Loucy (cell line): ENCODE results near the gene ZNF527.
"Not testable (repeated sequence)": the region's sequence is repeated elsewhere in the genome, so short reads cannot be mapped to it uniquely, and the experiment has no call there.

Source experiments
- H2AFZ ChIP-seq: fragments of 200-600 bp; sonication (generic); 2 replicates; pipeline ENCODE4 v1.6.0; 2016; ENCODE audit warnings: antibody characterized with exemption, mild to moderate bottlenecking, low read length, moderate library complexity
- H3F3A ChIP-seq: fragments of 200-600 bp; 2 replicates; pipeline ENCODE4 v1.6.0; 2016; ENCODE audit warnings: antibody characterized with exemption, low read depth, mild to moderate bottlenecking
- H3K27me3 ChIP-seq: fragments of 200-600 bp; sonication (generic); 2 replicates; pipeline ENCODE4 v1.6.1; 2014; ENCODE audit warnings: low read length, mild to moderate bottlenecking; ENCODE audit not compliant: insufficient read depth, poor library complexity, severe bottlenecking
- H3K36me3 ChIP-seq: fragments of 200-600 bp; sonication (generic); 2 replicates; pipeline ENCODE4 v1.6.1; 2016; ENCODE audit warnings: low read length; ENCODE audit not compliant: insufficient read depth
- H3K4me1 ChIP-seq: fragments of 200-600 bp; sonication (generic); 2 replicates; pipeline ENCODE4 v1.5.1; 2014; ENCODE audit warnings: low read length, mild to moderate bottlenecking; ENCODE audit not compliant: insufficient read depth, poor library complexity, severe bottlenecking
- H3K4me2 ChIP-seq: fragments of 200-600 bp; sonication (generic); 2 replicates; pipeline ENCODE4 v1.6.0; 2014; ENCODE audit warnings: antibody characterized with exemption, low read length, low read depth, mild to moderate bottlenecking; ENCODE audit not compliant: poor library complexity, severe bottlenecking
- H3K4me3 ChIP-seq: fragments of 200-600 bp; sonication (generic); 2 replicates; pipeline ENCODE4 v1.5.1; 2014; ENCODE audit warnings: low read length, mild to moderate bottlenecking, mixed read lengths; ENCODE audit not compliant: poor library complexity, severe bottlenecking
- H3K79me2 ChIP-seq: fragments of 200-600 bp; sonication (generic); 2 replicates; pipeline ENCODE4 v1.6.1; 2014; ENCODE audit warnings: low read length; ENCODE audit not compliant: insufficient read depth
- H3K9ac ChIP-seq: fragments of 200-600 bp; sonication (generic); 2 replicates; pipeline ENCODE4 v1.6.0; 2014; ENCODE audit warnings: mild to moderate bottlenecking, low read depth, low read length, moderate library complexity; ENCODE audit not compliant: poor library complexity, severe bottlenecking
- H3K9me2 ChIP-seq: fragments of 200-600 bp; sonication (generic); replicated peaks from 2 replicates; pipeline ENCODE4 v1.6.1; 2016; ENCODE audit warnings: low read depth, low read length, mixed read lengths
- H3K9me3 ChIP-seq: fragments of 200-600 bp; sonication (generic); 2 replicates; pipeline ENCODE4 v1.6.1; 2014; ENCODE audit warnings: mild to moderate bottlenecking, antibody characterized with exemption, low read length, low read depth; ENCODE audit not compliant: insufficient read depth
- H4K20me1 ChIP-seq: fragments of 200-600 bp; sonication (generic); 2 replicates; pipeline ENCODE4 v1.6.0; 2014; ENCODE audit warnings: antibody characterized with exemption, low read length, mild to moderate bottlenecking; ENCODE audit not compliant: insufficient read depth, poor library complexity, severe bottlenecking
- EZH2phosphoT487 ChIP-seq: fragments of 200-600 bp; IDR thresholded peaks from 2 replicates; pipeline ENCODE4 v1.6.1; 2018; ENCODE audit warnings: antibody characterized with exemption, mild to moderate bottlenecking, moderate library complexity, borderline replicate concordance
- TF ChIP-seq, protein P1 (sequence below): fragments of 200-600 bp; sonication (generic); conservative IDR thresholded peaks from 2 replicates; pipeline ENCODE4 v1.5.1; 2014; ENCODE audit warnings: mild to moderate bottlenecking, antibody characterized with exemption, low read length

Gene ZNF527

DNA sequence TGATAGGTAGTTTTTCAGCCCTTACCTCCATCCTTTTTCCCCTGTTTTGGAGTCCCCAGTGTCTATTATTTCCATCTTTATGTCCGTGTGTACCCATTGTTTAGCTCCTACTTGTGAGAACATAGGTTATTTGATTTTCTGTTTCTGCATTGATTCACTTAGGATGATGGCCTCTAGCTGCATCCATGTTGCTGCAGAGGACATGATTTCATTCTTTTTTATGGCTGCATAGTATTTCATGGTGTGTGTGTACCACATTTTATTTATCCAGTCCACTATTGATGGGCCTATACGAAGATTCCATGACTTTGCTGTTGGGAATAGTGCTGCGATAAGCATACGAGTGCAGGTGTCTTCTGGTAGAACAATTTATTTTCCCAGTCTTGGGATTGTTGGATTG, 15.0 kb upstream of the ZNF527 start:
- TF ChIP-seq, protein P1, sequence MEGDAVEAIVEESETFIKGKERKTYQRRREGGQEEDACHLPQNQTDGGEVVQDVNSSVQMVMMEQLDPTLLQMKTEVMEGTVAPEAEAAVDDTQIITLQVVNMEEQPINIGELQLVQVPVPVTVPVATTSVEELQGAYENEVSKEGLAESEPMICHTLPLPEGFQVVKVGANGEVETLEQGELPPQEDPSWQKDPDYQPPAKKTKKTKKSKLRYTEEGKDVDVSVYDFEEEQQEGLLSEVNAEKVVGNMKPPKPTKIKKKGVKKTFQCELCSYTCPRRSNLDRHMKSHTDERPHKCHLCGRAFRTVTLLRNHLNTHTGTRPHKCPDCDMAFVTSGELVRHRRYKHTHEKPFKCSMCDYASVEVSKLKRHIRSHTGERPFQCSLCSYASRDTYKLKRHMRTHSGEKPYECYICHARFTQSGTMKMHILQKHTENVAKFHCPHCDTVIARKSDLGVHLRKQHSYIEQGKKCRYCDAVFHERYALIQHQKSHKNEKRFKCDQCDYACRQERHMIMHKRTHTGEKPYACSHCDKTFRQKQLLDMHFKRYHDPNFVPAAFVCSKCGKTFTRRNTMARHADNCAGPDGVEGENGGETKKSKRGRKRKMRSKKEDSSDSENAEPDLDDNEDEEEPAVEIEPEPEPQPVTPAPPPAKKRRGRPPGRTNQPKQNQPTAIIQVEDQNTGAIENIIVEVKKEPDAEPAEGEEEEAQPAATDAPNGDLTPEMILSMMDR = no peak
- no peak for TF ChIP-seq EZH2phosphoT487
- no peaks in the 10 kb centered on the region; the same call in 1 of the 2 replicates for H3K9me3 ChIP-seq
- no peak overlapping the region for H3K4me3 ChIP-seq
- H3K79me2 ChIP-seq = no peaks in the 10 kb centered on the region
- H2AFZ ChIP-seq = no peak overlapping the region
- no peaks in the 10 kb centered on the region for H4K20me1 ChIP-seq
- H3K36me3 ChIP-seq = peaks cover 54% of the 10 kb centered on the region
- H3F3A ChIP-seq = no peaks in the 10 kb centered on the region
- H3K27me3 ChIP-seq = no peaks in the 10 kb centered on the region
- no peaks in the 10 kb centered on the region for H3K9me2 ChIP-seq
- H3K9ac ChIP-seq = no peak overlapping the region
- no peak overlapping the region for H3K4me2 ChIP-seq
- peaks cover 4% of the 10 kb centered on the region for H3K4me1 ChIP-seq

DNA sequence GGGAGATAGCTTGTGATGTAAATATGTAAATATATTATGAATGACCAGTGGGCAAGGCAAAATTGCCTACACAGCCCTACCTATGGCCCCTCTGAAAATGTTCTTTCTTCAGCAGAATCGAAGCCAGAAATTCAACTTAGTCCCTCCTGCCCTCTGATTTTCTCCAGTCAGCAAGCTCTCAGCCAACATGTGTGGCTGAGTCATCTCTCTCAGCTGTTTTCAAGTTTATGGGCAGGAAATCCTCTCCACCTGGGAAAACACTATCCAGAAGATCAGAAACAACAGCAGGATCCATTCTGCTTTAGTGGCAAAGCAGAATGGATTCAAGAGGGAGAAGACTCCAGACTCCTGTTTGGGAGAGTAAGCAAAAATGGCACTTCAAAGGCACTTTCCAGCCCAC, 8.9 kb upstream of the ZNF527 start:
- TF ChIP-seq EZH2phosphoT487 = no peak
- TF ChIP-seq, protein P1 = no peak
- Histone ChIP-seq H3K79me2 (no peaks in the 10 kb centered on the region), H3K9ac (no peak overlapping the region), H2AFZ (no peak overlapping the region), H3F3A (no peaks in the 10 kb centered on the region), H3K9me3 (peaks cover 12% of the 10 kb centered on the region; the same call in 1 of the 2 replicates), H3K4me2 (no peak overlapping the region), H3K36me3 (peaks cover 63% of the 10 kb centered on the region), H4K20me1 (no peaks in the 10 kb centered on the region), H3K4me3 (no peak overlapping the region), H3K4me1 (no peaks in the 10 kb centered on the region), H3K9me2 (no peaks in the 10 kb centered on the region), H3K27me3 (no peaks in the 10 kb centered on the region)

DNA sequence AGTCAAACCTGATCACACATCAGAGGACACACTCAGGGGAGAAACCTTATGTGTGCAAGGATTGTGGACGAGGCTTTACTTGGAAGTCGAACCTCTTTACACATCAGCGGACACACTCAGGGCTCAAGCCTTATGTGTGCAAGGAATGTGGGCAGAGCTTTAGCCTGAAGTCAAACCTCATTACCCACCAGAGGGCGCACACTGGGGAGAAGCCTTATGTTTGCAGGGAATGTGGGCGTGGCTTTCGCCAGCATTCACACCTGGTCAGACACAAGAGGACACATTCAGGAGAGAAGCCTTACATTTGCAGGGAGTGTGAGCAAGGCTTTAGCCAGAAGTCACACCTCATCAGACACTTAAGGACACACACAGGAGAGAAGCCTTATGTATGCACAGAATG, 8.2 kb upstream of the ZNF527 start:
- Histone ChIP-seq H2AFZ (no peak overlapping the region), H3K4me1 (no peaks in the 10 kb centered on the region), H4K20me1 (no peaks in the 10 kb centered on the region), H3K27me3 (no peaks in the 10 kb centered on the region), H3K9ac (no peak overlapping the region), H3F3A (no peaks in the 10 kb centered on the region), H3K4me3 (no peak overlapping the region), H3K4me2 (no peak overlapping the region), H3K9me2 (no peaks in the 10 kb centered on the region), H3K36me3 (peaks cover 55% of the 10 kb centered on the region), H3K9me3 (peaks cover 12% of the 10 kb centered on the region; the same call in 1 of the 2 replicates), H3K79me2 (no peaks in the 10 kb centered on the region)
- no peak for TF ChIP-seq EZH2phosphoT487
- TF ChIP-seq, protein P1 = peak; percentile 56

DNA sequence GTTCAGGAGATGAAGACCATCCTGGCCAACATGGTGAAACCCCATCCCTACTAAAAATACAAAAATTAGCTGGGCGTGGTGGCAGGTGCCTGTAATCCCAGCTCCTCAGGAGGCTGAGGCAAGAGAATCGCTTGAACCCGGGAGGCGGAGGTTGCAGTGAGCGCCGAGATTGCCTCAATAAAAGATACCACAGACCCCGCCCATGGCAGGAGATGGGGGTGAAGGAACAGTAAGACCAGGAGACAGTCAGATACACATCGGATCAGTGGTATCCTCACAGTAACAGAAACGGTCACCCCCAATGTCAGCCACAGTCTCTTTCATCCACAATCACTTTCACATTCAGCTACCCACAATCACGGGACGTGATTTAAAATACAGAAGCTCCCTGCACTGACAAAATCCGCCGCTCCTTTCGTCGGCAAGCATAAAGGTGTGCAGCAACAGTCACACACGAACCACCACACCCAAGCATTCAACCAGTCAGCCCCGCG, 466 bp upstream of the ZNF527 start:
- H3K36me3 ChIP-seq, H3K9me2 ChIP-seq, H3K9me3 ChIP-seq, H3K27me3 ChIP-seq, H3F3A ChIP-seq, H3K4me1 ChIP-seq, H4K20me1 ChIP-seq, H3K79me2 ChIP-seq: not testable (repeated sequence)
- Histone ChIP-seq H2AFZ (peak overlapping the region; percentile 98), H3K4me2 (peak overlapping the region; percentile 69), H3K4me3 (peak overlapping the region; percentile 91), H3K9ac (peak overlapping the region; percentile 62)
